ENCODE data around the gene COPS7A.
"Not testable (repeated sequence)": the region's sequence is repeated elsewhere in the genome, so short reads cannot be mapped to it uniquely, and the experiment has no call there.

DNA sequence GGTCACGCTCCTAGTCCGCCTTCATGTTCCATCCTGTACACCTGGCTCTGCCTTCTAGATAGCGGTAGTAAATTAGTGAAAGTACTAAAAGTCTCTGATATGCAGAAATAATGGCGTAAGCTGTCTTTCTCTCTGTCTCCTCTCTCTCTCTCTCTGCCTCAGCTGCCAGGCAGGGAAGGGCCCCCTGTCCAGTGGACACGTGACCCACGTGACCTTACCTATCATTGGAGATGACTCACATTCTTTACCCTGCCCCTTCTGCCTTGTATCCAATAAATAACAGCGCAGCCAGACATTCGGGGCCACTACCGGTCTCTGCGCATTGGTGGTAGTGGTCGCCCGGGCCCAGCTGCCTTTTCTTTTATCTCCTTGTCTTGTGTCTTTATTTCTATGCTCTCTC lies 18.2 kb downstream of the COPS7A start:
- TF ChIP-seq POLR2A, CTCF, POLR2AphosphoS5, EP300 (IDR thresholded peaks at IDR 0.05): not testable (repeated sequence)

Measured in sigmoid colon (tissue), 4 donors.